ENCODE measurements around the gene RPL39L. TPM values are rescaled to one million over a fixed set of nuclear protein-coding genes. Genes with fewer than 3 reads are reported as not detected.

Gene RPL39L
- 1 to 10 TPM; 5.0 to 7.9 TPM for total RNA-seq
- polyA plus RNA-seq = 1 to 10 TPM; 3.4 to 9.4 TPM
- long read RNA-seq, donor 1, transcript RPL39L-201 (3 exons, 756 nt) = major isoform, 9 of 10 reads
- long read RNA-seq, donor 1, partial matches to known transcripts = 0 of 10 reads
- long read RNA-seq, donor 1, other reads (novel, unspliced or antisense) = 0 of 10 reads
- long read RNA-seq, donor 2, transcript RPL39L-201 (3 exons, 756 nt) = major isoform, 6 of 6 reads
- long read RNA-seq, donor 2, partial matches to known transcripts = 0 of 6 reads
- long read RNA-seq, donor 2, other reads (novel, unspliced or antisense) = 0 of 6 reads
- long read RNA-seq, donor 3, transcript RPL39L-201 (3 exons, 756 nt) = major isoform, 6 of 6 reads
- long read RNA-seq, donor 3, partial matches to known transcripts = 0 of 6 reads
- long read RNA-seq, donor 3, other reads (novel, unspliced or antisense) = 0 of 6 reads
- long read RNA-seq, donor 4, transcript RPL39L-201 (3 exons, 756 nt) = major isoform, 9 of 9 reads
- long read RNA-seq, donor 4, partial matches to known transcripts = 0 of 9 reads
- long read RNA-seq, donor 4, other reads (novel, unspliced or antisense) = 0 of 9 reads
- long read RNA-seq, donor 5, transcript RPL39L-201 (3 exons, 756 nt) = major isoform, 18 of 18 reads
- long read RNA-seq, donor 5, partial matches to known transcripts = 0 of 18 reads
- long read RNA-seq, donor 5, other reads (novel, unspliced or antisense) = 0 of 18 reads

DNA sequence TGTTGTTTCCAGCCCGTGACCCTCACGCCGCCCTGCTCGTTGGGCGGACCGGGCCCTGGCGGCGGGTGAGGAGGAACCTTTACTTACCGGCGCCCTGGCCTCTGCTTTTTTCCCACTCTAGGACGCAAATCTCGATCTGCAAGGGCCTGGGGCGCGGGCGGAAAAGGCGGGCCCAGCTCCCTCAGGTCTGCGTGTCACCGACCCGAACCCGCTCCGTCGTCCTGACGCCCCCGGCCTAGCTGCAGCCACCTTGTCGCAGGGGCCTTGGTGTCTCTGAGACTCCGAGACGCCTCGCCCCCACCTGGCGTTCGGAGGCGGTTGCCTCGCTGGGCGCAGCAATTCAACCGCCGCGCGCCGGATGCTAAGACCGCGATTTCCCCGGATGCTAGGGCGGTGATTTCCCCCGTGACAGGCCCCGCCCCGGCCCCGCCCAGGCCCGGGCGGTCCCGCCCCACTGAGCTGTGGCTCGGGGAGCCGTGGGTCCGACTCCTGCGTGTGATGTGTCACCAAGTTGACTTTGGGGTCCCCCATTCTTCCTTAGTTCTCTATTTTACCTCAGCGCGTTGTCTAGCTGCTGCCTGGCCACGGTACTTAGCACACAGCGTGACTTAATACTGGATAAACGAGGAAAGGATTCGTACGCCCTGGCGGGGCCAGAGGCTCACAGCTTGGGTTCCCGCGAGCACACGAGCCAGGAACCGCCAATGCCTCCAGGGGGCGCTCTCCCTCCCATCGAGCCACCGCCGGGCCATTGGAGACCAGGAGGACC, at the start of gene RPL39L:
Gene RPL39L (minus strand): TSS at position 371 of the 769 bp plus-strand sequence. CDS start 18,196 bp downstream, outside the sequence.
- Histone ChIP-seq H3K27me3 (ENCODE audit: control insufficient read depth in 3 of 3, insufficient read depth in 3 of 3, low read length in 2 of 3) (no peaks in the 10 kb centered on the region), H3K27ac (ENCODE audit: low read depth in 1 of 2, low read length in 1 of 2) (peak within 1 kb of the TSS; percentile 50 to 56), H3K4me1 (ENCODE audit: control insufficient read depth in 5 of 5, insufficient read depth in 5 of 5, low read length in 5 of 5) (peaks cover 0 to 4% (median 0%) of the 10 kb centered on the region in 5 donors), H3K9ac (ENCODE audit: insufficient read depth in 1 of 2, low read length in 2 of 2) (peak within 1 kb of the TSS; percentile 56 to 72), H3K36me3 (ENCODE audit: control insufficient read depth in 4 of 4, insufficient read depth in 4 of 4, low read length in 4 of 4) (no peaks in the 10 kb centered on the region), H3K4me3 (peak within 1 kb of the TSS; percentile 46), H3K9me3 (ENCODE audit: control insufficient read depth in 4 of 4, insufficient read depth in 3 of 4, low read length in 3 of 4) (no peaks in the 10 kb centered on the region)
- 5 to 6% methylated on average over 68 to 69 of the region's 69 CpGs for WGBS, 2 donors
- peak; percentile 98 for ATAC-seq (ENCODE audit: insufficient read depth, low FRiP score)
- peak; percentile 87 to 90 (median 89) for DNase-seq
- TF ChIP-seq, protein P1, sequence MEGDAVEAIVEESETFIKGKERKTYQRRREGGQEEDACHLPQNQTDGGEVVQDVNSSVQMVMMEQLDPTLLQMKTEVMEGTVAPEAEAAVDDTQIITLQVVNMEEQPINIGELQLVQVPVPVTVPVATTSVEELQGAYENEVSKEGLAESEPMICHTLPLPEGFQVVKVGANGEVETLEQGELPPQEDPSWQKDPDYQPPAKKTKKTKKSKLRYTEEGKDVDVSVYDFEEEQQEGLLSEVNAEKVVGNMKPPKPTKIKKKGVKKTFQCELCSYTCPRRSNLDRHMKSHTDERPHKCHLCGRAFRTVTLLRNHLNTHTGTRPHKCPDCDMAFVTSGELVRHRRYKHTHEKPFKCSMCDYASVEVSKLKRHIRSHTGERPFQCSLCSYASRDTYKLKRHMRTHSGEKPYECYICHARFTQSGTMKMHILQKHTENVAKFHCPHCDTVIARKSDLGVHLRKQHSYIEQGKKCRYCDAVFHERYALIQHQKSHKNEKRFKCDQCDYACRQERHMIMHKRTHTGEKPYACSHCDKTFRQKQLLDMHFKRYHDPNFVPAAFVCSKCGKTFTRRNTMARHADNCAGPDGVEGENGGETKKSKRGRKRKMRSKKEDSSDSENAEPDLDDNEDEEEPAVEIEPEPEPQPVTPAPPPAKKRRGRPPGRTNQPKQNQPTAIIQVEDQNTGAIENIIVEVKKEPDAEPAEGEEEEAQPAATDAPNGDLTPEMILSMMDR (IDR thresholded peaks at IDR 0.05; ENCODE audit: control extremely low read depth, extremely low read depth) = peak; percentile 56

DNA sequence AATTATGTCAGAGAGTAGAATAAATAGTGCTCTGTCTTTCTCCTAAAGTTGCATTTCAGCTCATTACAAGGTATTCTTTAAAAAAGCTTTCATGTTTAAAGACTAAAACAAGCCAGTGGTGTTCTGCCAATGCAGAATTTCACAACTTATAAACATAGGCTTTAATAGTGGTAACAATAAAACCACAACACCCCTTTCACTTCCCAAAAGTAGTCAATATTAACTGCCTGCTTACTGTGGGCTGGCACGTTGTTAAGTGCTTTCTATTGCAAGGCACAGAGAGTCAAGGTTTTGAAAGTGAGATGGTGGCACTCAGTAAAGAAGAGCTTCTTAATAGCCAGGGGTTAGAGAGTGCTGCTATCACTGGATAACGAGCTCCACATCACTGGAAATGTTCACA, 49.6 kb upstream of the RPL39L start:
- Histone ChIP-seq H3K9ac (ENCODE audit: insufficient read depth in 1 of 2, low read length in 2 of 2) (no peak overlapping the region), H3K9me3 (ENCODE audit: control insufficient read depth in 4 of 4, insufficient read depth in 3 of 4, low read length in 3 of 4) (no peaks in the 10 kb centered on the region), H3K27ac (ENCODE audit: low read depth in 1 of 2, low read length in 1 of 2) (no peak overlapping the region), H3K27me3 (ENCODE audit: control insufficient read depth in 3 of 3, insufficient read depth in 3 of 3, low read length in 2 of 3) (no peaks in the 10 kb centered on the region), H3K36me3 (ENCODE audit: control insufficient read depth in 4 of 4, insufficient read depth in 4 of 4, low read length in 4 of 4) (no peaks in the 10 kb centered on the region), H3K4me1 (ENCODE audit: control insufficient read depth in 5 of 5, insufficient read depth in 5 of 5, low read length in 5 of 5) (peaks cover 0 to 2% (median 0%) of the 10 kb centered on the region in 5 donors), H3K4me3 (no peak overlapping the region)
- 32 to 33% methylated on average over 2 of the region's 2 CpGs for WGBS, 2 donors
- TF ChIP-seq, protein P1 (IDR thresholded peaks at IDR 0.05; ENCODE audit: control extremely low read depth, extremely low read depth) = no peak
- no peak for ATAC-seq (ENCODE audit: insufficient read depth, low FRiP score)
- no peak for DNase-seq

DNA sequence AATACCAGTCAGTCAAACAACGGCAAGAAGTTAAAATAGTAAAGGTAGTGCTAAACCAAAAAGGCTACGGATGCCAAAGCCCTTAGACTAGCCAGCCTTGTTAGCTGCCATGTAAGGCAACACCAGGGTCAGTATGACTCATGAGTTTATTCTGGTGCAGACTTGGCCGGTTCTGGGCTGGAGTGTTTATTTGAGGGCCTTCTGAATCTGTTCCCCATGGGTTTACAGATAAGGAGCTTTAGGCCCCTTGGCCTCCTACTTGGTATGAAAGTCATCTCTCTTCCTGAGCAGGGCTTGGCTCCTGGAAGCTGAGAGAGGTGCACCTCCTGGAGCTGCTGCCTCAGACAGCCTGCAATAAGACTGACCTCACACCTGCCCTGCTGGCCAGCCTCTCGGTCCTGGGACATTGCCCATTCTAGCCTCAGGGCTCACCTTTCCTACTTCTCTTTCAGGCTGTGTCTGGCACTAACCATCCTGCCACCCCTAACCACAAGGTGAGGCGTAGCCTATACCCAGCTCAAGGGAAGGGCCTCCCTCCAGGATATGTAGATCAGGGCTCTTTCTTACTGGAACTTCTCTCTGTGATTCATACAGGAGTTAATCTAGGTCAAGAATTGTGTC, 47.6 kb upstream of the RPL39L start:
- Histone ChIP-seq H3K27ac (ENCODE audit: low read depth in 1 of 2, low read length in 1 of 2) (peak overlapping the region; percentile 74 to 83), H3K9ac (ENCODE audit: insufficient read depth in 1 of 2, low read length in 2 of 2) (no peak overlapping the region), H3K9me3 (ENCODE audit: control insufficient read depth in 4 of 4, insufficient read depth in 3 of 4, low read length in 3 of 4) (no peaks in the 10 kb centered on the region), H3K36me3 (ENCODE audit: control insufficient read depth in 4 of 4, insufficient read depth in 4 of 4, low read length in 4 of 4) (no peaks in the 10 kb centered on the region), H3K4me3 (no peak overlapping the region), H3K4me1 (ENCODE audit: control insufficient read depth in 5 of 5, insufficient read depth in 5 of 5, low read length in 5 of 5) (peaks cover 0 to 2% (median 0%) of the 10 kb centered on the region in 5 donors), H3K27me3 (ENCODE audit: control insufficient read depth in 3 of 3, insufficient read depth in 3 of 3, low read length in 2 of 3) (no peaks in the 10 kb centered on the region)
- TF ChIP-seq, protein P1 (IDR thresholded peaks at IDR 0.05; ENCODE audit: control extremely low read depth, extremely low read depth) = no peak
- peak; percentile 76 for ATAC-seq (ENCODE audit: insufficient read depth, low FRiP score)
- WGBS, 2 donors = 58 to 76% methylated on average over 5 of the region's 5 CpGs
- DNase-seq = peak in 1 of 3 donors; percentile 20
